Thymus (tissue), 11 donors: ENCODE data around the gene BBC3. TPM values are rescaled to one million over a fixed set of nuclear protein-coding genes. Genes with fewer than 3 reads are reported as not detected.
A peak's percentile ranks its signal among the peaks of the same experiment; 100 is the strongest.
"Not testable (repeated sequence)": the region's sequence is repeated elsewhere in the genome, so short reads cannot be mapped to it uniquely, and the experiment has no call there.

Source experiments
- DNase-seq, 9 donors: peaks; one replicate each; pipeline ENCODE4 v3.0.0-alpha.2; 2013; ENCODE audit warnings: low spot score in 9 of 9, low read depth in 6 of 9, missing footprints in 1 of 9
- H3K27ac ChIP-seq, 2 donors: one replicate each; pipeline ENCODE4 v1.5.1; 2013; ENCODE audit warnings: control low read depth in 1 of 2, low read depth in 1 of 2, low read length in 1 of 2, mild to moderate bottlenecking in 1 of 2, moderate library complexity in 1 of 2
- H3K27me3 ChIP-seq, 2 donors: one replicate each; pipeline ENCODE4 v1.5.1; 2013; ENCODE audit warnings: low read length in 1 of 2; ENCODE audit not compliant: control insufficient read depth in 2 of 2, insufficient read depth in 1 of 2
- H3K36me3 ChIP-seq, 2 donors: one replicate each; pipeline ENCODE4 v1.5.1; 2013; ENCODE audit warnings: low read length in 1 of 2, mild to moderate bottlenecking in 1 of 2, moderate library complexity in 1 of 2; ENCODE audit not compliant: control insufficient read depth in 2 of 2, insufficient read depth in 2 of 2
- H3K4me1 ChIP-seq, 2 donors: one replicate each; pipeline ENCODE4 v1.5.1; 2013; ENCODE audit warnings: low read length in 2 of 2; ENCODE audit not compliant: control insufficient read depth in 2 of 2, insufficient read depth in 2 of 2
- H3K4me3 ChIP-seq, 2 donors: one replicate each; pipeline ENCODE4 v1.5.1; 2013; ENCODE audit warnings: low read length in 2 of 2, control low read depth in 1 of 2, mild to moderate bottlenecking in 1 of 2
- H3K9me3 ChIP-seq, 2 donors: one replicate each; pipeline ENCODE4 v1.5.1; 2013; ENCODE audit warnings: low read length in 1 of 2, mild to moderate bottlenecking in 1 of 2; ENCODE audit not compliant: control insufficient read depth in 2 of 2, insufficient read depth in 1 of 2
- WGBS: extraction: QIAGEN DNeasy Blood & Tissue Kit; methylation state at CpG from one replicate; pipeline ENCODE4 v1.1.7; 2013; 5-methylcytosine and 5-hydroxymethylcytosine counted together
- polyA plus RNA-seq: library from polyadenylated mRNA; stranded (reverse); fragments of 200-250 nt; gene quantifications from one replicate; pipeline ENCODE4 v1.2.3, GENCODE V29; 2013
- total RNA-seq: library from RNA; stranded (reverse); fragments of 120-200 nt; gene quantifications from one replicate; pipeline ENCODE4 v1.2.4, GENCODE V29; 2013
- donor health status: healthy.

Gene BBC3
- total and polyA plus RNA-seq, 2 donors = 5.8 to 15.1 TPM

DNA sequence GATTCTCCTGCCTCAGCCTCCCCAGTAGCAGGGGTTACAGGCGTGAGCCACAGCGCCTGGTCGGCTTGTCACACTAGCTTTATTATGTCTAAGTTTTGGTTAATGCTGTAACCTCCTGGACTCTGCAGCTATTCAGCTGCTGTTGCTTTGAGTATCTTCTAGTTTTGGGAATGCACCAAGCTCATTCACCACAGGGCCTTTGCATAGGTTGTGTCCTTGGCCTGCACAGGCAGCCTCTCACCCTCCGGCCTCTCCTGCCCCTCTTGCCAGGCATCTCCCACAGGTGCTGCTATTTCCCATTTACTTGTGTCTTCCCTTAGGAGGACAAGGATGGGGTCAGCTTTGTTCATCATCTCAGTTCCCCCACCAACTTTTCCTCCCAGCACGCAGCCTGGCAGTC lies 23.0 kb upstream of the BBC3 start:
- 96% methylated on average over 5 of the region's 5 CpGs for WGBS
- H3K27me3 ChIP-seq = peaks cover 0 to 4% of the 10 kb centered on the region in 2 donors
- H3K27ac ChIP-seq = no peak overlapping the region
- peaks cover 0 to 4% of the 10 kb centered on the region in 2 donors for H3K9me3 ChIP-seq
- DNase-seq = no peak
- no peak overlapping the region for H3K4me3 ChIP-seq
- peaks cover 10 to 18% of the 10 kb centered on the region in 2 donors for H3K4me1 ChIP-seq
- H3K36me3 ChIP-seq = peaks cover 8% of the 10 kb centered on the region in 2 donors

DNA sequence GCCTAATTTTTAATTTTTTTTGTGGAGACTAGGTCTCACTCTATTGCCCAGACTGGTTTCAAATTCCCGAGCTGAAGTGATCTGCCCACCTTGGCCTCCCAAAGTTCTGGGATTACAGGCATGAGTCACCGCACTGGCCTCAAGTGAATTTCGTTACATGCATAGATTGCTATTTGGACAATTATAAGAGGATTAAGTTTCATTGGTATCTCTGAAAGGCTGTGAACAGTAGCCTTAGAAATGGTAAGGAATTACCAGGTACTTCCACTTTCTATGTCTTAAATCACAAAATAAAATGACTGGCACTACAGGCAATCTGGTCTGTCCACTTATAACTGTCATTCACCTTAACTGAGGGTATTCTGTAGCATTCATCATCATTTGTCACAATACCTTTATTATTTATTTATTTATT lies 22.5 kb upstream of the BBC3 start:
- DNase-seq = no peak
- peaks cover 0 to 4% of the 10 kb centered on the region in 2 donors for H3K27me3 ChIP-seq
- no peak overlapping the region for H3K27ac ChIP-seq
- peaks cover 0 to 4% of the 10 kb centered on the region in 2 donors for H3K9me3 ChIP-seq
- peaks cover 10 to 18% of the 10 kb centered on the region in 2 donors for H3K4me1 ChIP-seq
- H3K36me3 ChIP-seq = peaks cover 3 to 4% of the 10 kb centered on the region in 2 donors
- no peak overlapping the region for H3K4me3 ChIP-seq
- WGBS = 94% methylated on average over 3 of the region's 3 CpGs

DNA sequence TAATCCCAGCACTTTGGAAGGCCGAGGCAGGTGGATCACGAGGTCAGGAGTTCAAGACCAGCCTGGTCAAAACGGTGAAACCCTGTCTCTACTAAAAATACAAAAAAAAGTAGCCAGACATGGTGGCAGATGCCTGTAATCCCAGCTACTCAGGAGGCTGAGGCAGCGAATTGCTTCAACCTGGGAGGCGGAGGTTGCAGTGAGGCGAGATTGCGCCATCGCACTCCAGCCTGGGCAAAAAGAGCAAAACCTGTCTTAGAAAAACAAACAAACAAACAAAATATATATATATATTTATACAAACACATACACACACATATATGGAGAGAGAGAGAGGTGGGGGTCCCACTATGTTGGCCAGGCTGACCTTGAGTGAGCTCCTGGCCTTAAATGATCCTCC lies 22.0 kb upstream of the BBC3 start:
- H3K36me3 ChIP-seq, H3K27me3 ChIP-seq, H3K4me3 ChIP-seq, DNase-seq, H3K27ac ChIP-seq, H3K9me3 ChIP-seq: not testable (repeated sequence)
- peaks cover 6 to 14% of the 10 kb centered on the region in 2 donors for H3K4me1 ChIP-seq
- WGBS = 90% methylated on average over 8 of the region's 8 CpGs

DNA sequence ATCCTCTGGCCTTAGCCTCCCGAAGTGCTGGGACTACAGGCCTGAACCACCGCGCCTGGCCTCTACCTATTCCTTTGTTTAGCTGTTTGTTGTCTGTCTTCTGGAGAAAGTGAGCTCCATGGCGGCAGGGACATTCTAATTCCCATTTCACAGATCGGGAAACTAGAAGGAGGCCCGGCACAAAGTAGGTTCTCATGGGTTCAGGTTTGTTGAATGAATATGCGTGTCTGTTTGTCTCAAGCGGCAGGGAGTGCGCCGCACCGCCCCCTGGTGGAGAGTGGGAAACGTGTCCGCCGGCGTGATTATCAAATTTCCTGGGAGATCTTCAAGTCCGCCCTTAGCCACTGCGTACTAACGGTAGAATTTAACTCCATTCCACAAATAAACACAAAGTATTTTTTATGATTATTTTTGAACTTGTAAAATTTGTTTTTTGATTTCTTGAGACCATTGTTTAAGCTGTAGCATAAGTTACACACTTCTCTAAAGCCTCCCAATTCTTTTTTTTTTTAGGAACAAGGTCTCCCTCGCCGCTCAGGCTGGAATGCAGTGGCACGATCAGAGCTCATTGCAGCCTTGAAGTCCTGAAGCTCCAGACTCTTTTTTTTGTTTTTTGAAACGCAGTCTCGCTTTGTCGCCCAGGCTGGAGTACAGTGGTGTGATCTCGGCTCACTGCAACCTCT lies 16.4 kb upstream of the BBC3 start:
- Histone ChIP-seq H3K27ac (no peak overlapping the region), H3K4me1 (peaks cover 9 to 23% of the 10 kb centered on the region in 2 donors), H3K4me3 (no peak overlapping the region), H3K36me3 (no peaks in the 10 kb centered on the region), H3K27me3 (peaks cover 3 to 24% of the 10 kb centered on the region in 2 donors), H3K9me3 (peaks cover 0 to 5% of the 10 kb centered on the region in 2 donors)
- peak in 2 of 9 donors; percentile 75 to 81 for DNase-seq
- WGBS = 39% methylated on average over 25 of the region's 25 CpGs

DNA sequence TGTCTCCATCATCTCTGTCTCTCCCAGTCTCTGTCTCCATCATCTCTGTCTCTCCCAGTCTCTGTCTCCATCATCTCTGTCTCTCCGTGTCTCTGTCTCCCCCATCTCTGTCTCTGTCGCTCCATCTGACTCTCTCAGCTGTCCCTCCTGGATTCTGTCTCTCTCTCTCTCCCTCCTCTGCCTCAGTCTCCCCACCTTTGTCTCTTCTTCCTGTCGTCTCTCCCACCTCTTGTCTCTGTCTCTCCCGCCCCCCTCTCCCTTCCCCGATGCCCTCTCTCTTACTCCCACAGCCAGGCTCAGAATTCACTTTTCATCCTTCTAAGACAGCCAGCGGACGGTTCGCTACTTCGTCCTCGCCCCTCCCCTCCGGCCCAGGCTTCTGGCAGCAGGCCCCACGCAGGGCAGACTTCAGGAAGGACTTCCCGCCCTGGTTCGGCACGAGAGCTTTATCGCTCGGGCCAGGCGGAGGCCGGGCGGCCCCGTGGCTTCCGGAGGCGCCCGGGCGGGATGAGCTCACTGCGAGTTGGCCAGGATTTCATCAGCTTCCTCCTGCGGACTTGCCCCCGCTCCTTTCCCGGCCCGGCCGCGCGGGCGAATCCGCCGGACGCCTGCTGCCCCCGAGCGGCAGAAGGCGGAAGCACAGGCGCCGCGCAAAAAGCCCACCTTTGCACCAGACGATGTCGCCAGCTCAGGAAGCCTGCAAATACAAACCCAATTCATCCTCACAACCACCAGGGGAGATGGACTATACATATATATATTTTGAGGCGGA lies 13.0 kb upstream of the BBC3 start:
- peak in 5 of 9 donors; percentile 71 to 90 (median 80) for DNase-seq
- peaks cover 23 to 55% of the 10 kb centered on the region in 2 donors for H3K27me3 ChIP-seq
- peak overlapping the region; percentile 4 to 26 for H3K4me3 ChIP-seq
- WGBS = 3% methylated on average over 46 of the region's 46 CpGs
- H3K9me3 ChIP-seq = peaks cover 0 to 5% of the 10 kb centered on the region in 2 donors
- H3K27ac ChIP-seq = peak overlapping the region in 1 of 2 donors; percentile 30
- H3K36me3 ChIP-seq = no peaks in the 10 kb centered on the region
- peaks cover 14 to 53% of the 10 kb centered on the region in 2 donors for H3K4me1 ChIP-seq

DNA sequence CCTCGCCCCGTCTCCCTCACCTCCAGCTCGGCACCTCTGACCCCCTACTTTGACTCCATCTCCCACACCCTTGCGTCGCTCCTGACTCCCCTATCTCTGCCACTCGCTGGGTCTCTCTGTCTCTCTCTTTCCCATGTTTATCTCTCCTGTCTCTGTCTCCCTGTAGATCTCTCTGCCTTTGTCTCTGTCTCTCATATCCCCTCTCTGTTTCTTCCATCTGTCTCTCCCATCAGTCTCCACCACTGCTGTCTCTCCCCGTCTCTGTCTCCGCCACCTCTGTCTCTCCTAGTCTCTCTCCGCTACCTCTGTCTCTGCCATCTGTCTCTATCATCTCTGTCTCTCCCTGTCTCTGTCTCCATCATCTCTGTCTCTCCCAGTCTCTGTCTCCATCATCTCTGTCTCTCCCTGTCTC lies 12.4 kb upstream of the BBC3 start:
- H3K9me3 ChIP-seq = peaks cover 0 to 9% of the 10 kb centered on the region in 2 donors
- peaks cover 16 to 56% of the 10 kb centered on the region in 2 donors for H3K4me1 ChIP-seq
- no peaks in the 10 kb centered on the region for H3K36me3 ChIP-seq
- WGBS = 21% methylated on average over 9 of the region's 9 CpGs
- H3K4me3 ChIP-seq = peak overlapping the region in 1 of 2 donors; percentile 20
- H3K27me3 ChIP-seq = peaks cover 29 to 61% of the 10 kb centered on the region in 2 donors
- H3K27ac ChIP-seq = no peak overlapping the region
- no peak for DNase-seq

DNA sequence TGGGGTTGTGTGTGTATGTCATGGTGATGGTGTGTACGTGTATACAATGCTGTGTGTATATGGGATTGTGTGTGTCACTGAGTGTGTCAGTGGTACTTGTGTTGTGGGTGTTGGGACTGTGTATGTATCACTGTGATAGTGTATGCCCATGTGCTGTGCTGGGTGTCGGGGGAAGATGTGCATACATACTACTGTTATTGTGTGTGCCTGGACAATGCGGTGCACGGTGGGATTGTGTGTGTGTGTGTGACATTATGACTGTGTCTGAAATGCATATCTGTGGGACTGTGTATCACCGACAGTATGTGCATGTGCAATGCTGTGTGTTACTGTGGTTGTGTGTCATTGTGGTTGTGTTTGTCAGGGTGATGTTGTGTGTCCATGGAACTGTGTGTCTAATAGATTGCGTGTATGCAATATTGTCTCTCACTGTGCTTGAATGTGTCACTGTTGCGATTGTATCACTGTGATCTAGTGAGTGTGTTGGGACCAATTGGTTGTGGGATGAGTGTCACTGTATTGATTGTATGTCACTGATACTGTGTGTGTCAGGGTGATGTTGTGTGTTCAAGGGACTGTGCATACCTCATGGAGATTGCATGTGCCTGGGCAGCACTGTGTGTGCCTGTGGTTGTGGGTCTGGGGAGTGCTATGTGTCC lies 11.0 kb upstream of the BBC3 start:
- peaks cover 29 to 74% of the 10 kb centered on the region in 2 donors for H3K27me3 ChIP-seq
- H3K4me3 ChIP-seq = no peak overlapping the region
- WGBS = 88% methylated on average over 7 of the region's 7 CpGs
- DNase-seq = peak in 1 of 9 donors; percentile 18
- no peaks in the 10 kb centered on the region for H3K36me3 ChIP-seq
- no peak overlapping the region for H3K27ac ChIP-seq
- H3K4me1 ChIP-seq = peaks cover 16 to 56% of the 10 kb centered on the region in 2 donors
- H3K9me3 ChIP-seq = peaks cover 0 to 9% of the 10 kb centered on the region in 2 donors

DNA sequence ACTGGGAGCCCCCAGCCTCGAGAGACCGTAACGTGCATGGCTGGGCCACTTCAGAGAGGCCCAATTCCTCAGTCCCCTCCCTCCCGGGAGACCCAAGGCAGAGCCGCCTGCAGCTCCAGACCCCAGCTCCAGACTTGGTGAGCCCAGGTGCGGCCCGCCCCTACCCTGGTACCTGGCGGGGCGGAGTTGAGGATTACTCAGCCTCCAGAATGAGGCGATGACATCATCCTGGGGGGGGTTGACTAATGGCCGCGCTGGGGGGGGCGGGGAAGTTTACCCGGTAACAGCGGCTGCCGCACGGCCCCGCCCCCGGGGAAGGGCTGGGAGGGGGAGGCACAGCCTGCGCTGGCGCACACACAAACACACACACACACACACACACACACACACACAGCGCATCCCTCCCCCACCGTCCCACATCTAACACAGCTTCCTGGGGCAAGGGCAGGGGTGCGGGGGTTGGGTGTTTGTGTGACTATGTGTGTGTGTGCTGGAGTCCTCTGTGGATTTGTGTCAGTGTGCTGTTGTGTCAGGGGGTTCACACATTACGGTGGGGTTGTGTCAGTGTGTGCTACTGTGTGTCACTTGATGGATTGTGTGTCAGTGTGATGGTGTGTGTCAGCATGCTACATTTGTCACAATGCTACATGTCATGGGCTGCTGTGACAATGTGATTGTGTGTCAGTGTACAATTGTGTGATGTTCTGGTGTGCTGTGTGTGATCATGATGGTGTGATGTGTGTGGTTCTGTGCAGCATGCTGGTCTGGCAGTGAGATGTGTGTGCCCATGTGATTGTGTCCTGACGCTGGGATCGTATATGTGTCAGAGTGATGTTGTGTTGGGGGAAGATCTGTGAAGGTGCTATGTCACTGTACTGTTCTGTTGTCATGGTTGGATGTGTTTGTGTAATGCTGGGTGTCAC lies 10.3 kb upstream of the BBC3 start:
- peak in 3 of 9 donors; percentile 65 to 84 (median 72) for DNase-seq
- no peak overlapping the region for H3K4me3 ChIP-seq
- no peak overlapping the region for H3K27ac ChIP-seq
- H3K9me3 ChIP-seq = peaks cover 0 to 9% of the 10 kb centered on the region in 2 donors
- H3K36me3 ChIP-seq = no peaks in the 10 kb centered on the region
- H3K27me3 ChIP-seq = peaks cover 29 to 81% of the 10 kb centered on the region in 2 donors
- peaks cover 16 to 56% of the 10 kb centered on the region in 2 donors for H3K4me1 ChIP-seq
- WGBS = 11% methylated on average over 27 of the region's 27 CpGs
